K562 treated with DMSO at 1 percent for 4 hours (cell line): ENCODE results near the gene TPRX1. TPM values are rescaled to one million over a fixed set of nuclear protein-coding genes. Genes with fewer than 3 reads are reported as not detected.

ENCODE experiments used
- total RNA-seq: library from RNA; unstranded; fragments of 300-600 nt; gene quantifications from 2 replicates; pipeline ENCODE4 v1.2.3, GENCODE V29; 2022; ENCODE audit not compliant: insufficient read depth

The TPRX1 gene, protein sequence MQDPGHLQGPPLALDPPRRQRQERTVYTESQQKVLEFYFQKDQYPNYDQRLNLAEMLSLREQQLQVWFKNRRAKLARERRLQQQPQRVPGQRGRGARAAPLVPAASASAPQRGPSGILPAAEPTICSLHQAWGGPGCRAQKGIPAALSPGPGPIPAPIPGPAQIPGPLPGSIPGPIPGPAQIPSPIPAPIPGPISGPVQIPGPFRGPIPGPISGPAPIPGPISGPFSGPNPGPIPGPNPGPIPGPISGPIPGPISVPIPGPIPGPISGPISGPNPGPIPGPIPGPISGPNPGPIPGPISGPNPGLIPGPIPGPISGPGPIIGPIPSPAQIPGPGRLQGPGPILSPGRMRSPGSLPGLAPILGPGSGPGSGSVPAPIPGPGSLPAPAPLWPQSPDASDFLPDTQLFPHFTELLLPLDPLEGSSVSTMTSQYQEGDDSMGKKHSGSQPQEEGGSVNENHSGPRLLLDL
- total RNA-seq, result not detected in 2 replicates

DNA sequence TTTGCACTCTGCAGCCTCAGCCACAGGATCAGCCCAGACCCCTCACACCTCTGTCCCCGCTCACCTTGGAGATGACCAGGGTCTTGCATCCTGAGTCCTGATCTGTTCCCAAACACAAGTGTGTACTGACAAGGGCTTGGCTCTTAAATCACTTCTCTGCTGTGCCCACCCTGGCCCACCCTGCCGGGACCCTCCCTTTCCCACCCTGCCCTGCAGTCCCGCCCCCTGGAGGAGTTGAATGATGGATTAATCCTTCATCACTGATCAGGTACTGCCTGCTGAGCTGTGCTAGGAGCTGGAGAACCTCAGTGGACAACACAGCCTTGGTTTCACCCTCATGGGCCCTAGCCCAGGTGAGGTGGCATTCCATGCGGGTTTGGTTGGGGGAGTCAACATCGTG, at the start of gene TPRX1:
TPRX1 (minus strand) TSS at position 101 of the 400 bp plus-strand sequence; CDS start at position 89, 12 bp downstream.

DNA sequence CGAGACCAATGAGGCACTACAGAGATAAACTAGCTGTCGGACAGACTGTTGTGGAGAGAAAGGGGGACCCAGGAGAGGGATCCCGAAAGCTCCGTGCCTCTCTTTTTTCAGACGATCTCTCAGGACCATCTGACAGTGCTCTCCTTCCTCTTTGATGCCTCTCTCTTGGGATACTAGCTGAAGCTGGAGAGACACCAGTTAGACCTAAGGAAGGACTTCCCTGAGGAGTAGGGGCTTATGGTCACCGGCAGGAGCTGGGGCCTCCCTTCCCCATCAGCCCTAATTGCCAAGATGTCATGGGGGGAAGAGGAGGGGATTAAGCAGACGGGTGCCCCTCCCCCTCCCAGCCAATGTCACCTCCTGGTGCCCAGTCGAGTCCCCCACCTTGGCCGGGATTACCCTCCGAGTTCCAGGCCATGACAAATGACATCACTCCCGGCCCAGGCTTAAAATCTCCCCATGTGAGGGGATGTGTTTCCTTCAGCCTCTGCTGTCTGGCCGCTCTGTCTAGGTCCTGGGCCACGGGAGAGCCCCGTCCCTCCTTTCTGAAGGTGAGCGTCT, 17.2 kb upstream of the TPRX1 start, which contains the start of gene CRX:
CRX (plus strand) TSS at position 478 of the 561 bp plus-strand sequence. CDS start 12,507 bp downstream, outside the sequence.

GRCh38 chr19:47778049-47778953, 26.1 kb downstream of the TPRX1 start, which contains the start of gene SELENOW:
SELENOW (plus strand) TSS chr19:47778703; CDS start chr19:47778786, 83 bp downstream.

Other genes starting within 250 kb of the TPRX1 start
- 0.44 and 0.96 TPM in 2 replicates for gene ZNF541, start 231.4 kb downstream of the TPRX1 start, total RNA-seq
- gene BICRA, start 195.4 kb downstream of the TPRX1 start, total RNA-seq, result 4.8 and 12.1 TPM in 2 replicates
- 21.0 and 25.2 TPM in 2 replicates for gene EHD2, start 91.1 kb downstream of the TPRX1 start, total RNA-seq
- gene NOP53, start 59.0 kb downstream of the TPRX1 start, total RNA-seq, result 1,045 and 1,223 TPM in 2 replicates
- gene SELENOW, start 25.8 kb downstream of the TPRX1 start, total RNA-seq, result 96.8 and 155 TPM in 2 replicates
- not detected in 2 replicates for gene CRX, start 17.4 kb upstream of the TPRX1 start, total RNA-seq
- gene TPRX2, start 54.7 kb upstream of the TPRX1 start, total RNA-seq, result not detected in 2 replicates
- 0.74 TPM in 1 of 2 replicates, not detected in the other for gene SULT2A1, start 81.8 kb upstream of the TPRX1 start, total RNA-seq
- not detected in 2 replicates for gene BSPH1, start 187.6 kb upstream of the TPRX1 start, total RNA-seq
- gene ELSPBP1, start 190.1 kb upstream of the TPRX1 start, total RNA-seq, result 1.0 TPM in 1 of 2 replicates, not detected in the other
- gene CABP5, start 239.5 kb upstream of the TPRX1 start, total RNA-seq, result not detected in 2 replicates